OCI-LY3 (cell line): ENCODE measurements around the gene SRP68.

Source experiments
- EZH2phosphoT487 ChIP-seq: fragments of 200-600 bp; shearing (Covaris generic); IDR thresholded peaks from 2 replicates; pipeline ENCODE4 v1.6.1; 2018; ENCODE audit warnings: antibody characterized with exemption, mixed run types, low read depth
- TF ChIP-seq, protein P1 (sequence below): fragments of 200-600, 300-600 bp; sonication (generic); IDR thresholded peaks from 2 replicates; pipeline ENCODE4 v1.5.1; 2014; ENCODE audit warnings: antibody characterized with exemption, low read length, low read depth

GRCh38 chr17:76011951-76012350 is 60.4 kb downstream of the SRP68 start:
- TF ChIP-seq, protein P1, sequence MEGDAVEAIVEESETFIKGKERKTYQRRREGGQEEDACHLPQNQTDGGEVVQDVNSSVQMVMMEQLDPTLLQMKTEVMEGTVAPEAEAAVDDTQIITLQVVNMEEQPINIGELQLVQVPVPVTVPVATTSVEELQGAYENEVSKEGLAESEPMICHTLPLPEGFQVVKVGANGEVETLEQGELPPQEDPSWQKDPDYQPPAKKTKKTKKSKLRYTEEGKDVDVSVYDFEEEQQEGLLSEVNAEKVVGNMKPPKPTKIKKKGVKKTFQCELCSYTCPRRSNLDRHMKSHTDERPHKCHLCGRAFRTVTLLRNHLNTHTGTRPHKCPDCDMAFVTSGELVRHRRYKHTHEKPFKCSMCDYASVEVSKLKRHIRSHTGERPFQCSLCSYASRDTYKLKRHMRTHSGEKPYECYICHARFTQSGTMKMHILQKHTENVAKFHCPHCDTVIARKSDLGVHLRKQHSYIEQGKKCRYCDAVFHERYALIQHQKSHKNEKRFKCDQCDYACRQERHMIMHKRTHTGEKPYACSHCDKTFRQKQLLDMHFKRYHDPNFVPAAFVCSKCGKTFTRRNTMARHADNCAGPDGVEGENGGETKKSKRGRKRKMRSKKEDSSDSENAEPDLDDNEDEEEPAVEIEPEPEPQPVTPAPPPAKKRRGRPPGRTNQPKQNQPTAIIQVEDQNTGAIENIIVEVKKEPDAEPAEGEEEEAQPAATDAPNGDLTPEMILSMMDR: no peak
- TF ChIP-seq EZH2phosphoT487: no peak
